Measurements from ENCODE around the gene SSTR1.
A peak's percentile ranks its signal among the peaks of the same experiment; 100 is the strongest.

DNA sequence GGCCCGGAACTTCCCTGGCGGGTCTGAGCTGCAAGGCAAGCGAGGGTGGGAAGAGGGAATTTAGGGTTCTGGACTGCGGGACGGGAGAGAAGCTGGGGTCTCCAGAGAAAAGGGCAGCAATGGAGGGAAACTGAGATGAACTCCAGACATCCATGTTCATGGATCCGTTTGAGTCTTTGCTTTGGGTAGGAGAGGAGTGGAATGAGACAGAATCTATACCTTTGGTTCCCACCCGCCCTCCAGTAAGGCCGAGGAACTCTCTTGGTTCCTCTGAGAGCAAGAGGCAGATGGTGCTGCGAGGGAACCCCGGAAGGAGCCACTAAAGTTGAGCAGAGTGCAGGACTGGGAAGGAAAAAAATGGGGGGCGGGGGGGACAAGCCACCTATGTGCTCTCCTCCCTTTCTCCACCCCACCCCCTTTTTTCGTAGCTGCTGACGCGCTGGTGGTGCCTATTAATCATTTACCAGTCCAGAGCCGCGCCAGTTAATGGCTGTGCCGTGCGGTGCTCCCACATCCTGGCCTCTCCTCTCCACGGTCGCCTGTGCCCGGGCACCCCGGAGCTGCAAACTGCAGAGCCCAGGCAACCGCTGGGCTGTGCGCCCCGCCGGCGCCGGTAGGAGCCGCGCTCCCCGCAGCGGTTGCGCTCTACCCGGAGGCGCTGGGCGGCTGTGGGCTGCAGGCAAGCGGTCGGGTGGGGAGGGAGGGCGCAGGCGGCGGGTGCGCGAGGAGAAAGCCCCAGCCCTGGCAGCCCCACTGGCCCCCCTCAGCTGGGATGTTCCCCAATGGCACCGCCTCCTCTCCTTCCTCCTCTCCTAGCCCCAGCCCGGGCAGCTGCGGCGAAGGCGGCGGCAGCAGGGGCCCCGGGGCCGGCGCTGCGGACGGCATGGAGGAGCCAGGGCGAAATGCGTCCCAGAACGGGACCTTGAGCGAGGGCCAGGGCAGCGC, 1.2 kb downstream of the SSTR1 start:
- TF ChIP-seq, protein P1, sequence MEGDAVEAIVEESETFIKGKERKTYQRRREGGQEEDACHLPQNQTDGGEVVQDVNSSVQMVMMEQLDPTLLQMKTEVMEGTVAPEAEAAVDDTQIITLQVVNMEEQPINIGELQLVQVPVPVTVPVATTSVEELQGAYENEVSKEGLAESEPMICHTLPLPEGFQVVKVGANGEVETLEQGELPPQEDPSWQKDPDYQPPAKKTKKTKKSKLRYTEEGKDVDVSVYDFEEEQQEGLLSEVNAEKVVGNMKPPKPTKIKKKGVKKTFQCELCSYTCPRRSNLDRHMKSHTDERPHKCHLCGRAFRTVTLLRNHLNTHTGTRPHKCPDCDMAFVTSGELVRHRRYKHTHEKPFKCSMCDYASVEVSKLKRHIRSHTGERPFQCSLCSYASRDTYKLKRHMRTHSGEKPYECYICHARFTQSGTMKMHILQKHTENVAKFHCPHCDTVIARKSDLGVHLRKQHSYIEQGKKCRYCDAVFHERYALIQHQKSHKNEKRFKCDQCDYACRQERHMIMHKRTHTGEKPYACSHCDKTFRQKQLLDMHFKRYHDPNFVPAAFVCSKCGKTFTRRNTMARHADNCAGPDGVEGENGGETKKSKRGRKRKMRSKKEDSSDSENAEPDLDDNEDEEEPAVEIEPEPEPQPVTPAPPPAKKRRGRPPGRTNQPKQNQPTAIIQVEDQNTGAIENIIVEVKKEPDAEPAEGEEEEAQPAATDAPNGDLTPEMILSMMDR (IDR thresholded peaks at IDR 0.05) = peak in 1 of 5 experiments; percentile 8
- no peak for TF ChIP-seq EP300 (IDR thresholded peaks at IDR 0.05)

All from tibial nerve (tissue), 4 donors.